H9 (cell line): ENCODE data around the gene APPL2. TPM values are rescaled to one million over a fixed set of nuclear protein-coding genes. Genes with fewer than 3 reads are reported as not detected.

Experiments
- DNase-seq: peaks from one replicate; pipeline ENCODE4 v3.0.0-alpha.2; 2017
- H2AFZ ChIP-seq: one replicate; pipeline ENCODE4 v1.6.1; 2013; ENCODE audit warnings: mild to moderate bottlenecking, low read length, control low read depth, moderate library complexity
- H2AK5ac ChIP-seq: 2 replicates; pipeline ENCODE4 v1.6.1; 2013; ENCODE audit warnings: low read length, control low read depth, mixed read lengths; ENCODE audit not compliant: insufficient read length
- H2BK120ac ChIP-seq: one replicate; pipeline ENCODE4 v1.6.1; 2013; ENCODE audit warnings: low read depth, mild to moderate bottlenecking, low read length, control low read depth, inconsistent platforms; ENCODE audit not compliant: poor library complexity, severe bottlenecking
- H2BK12ac ChIP-seq: 2 replicates; pipeline ENCODE4 v1.6.1; 2013; ENCODE audit warnings: low read length, control low read depth, mixed read lengths, low read depth; ENCODE audit not compliant: insufficient read length
- H2BK15ac ChIP-seq: 2 replicates; pipeline ENCODE4 v1.6.1; 2013; ENCODE audit warnings: low read depth, low read length, control low read depth
- H2BK20ac ChIP-seq: one replicate; pipeline ENCODE4 v1.6.1; 2013; ENCODE audit warnings: low read depth, mild to moderate bottlenecking, low read length, control low read depth, inconsistent platforms; ENCODE audit not compliant: poor library complexity, severe bottlenecking
- H2BK5ac ChIP-seq: 2 replicates; pipeline ENCODE4 v1.6.1; 2013; ENCODE audit warnings: low read length, control low read depth, mixed read lengths; ENCODE audit not compliant: insufficient read length
- H3K14ac ChIP-seq: 2 replicates; pipeline ENCODE4 v1.6.1; 2013; ENCODE audit warnings: low read length, control low read depth; ENCODE audit not compliant: insufficient read depth
- H3K18ac ChIP-seq: 2 replicates; pipeline ENCODE4 v1.6.1; 2013; ENCODE audit warnings: low read depth, mild to moderate bottlenecking, mixed read lengths, low read length, control low read depth; ENCODE audit not compliant: insufficient read length
- H3K23ac ChIP-seq: 2 replicates; pipeline ENCODE4 v1.6.1; 2013; ENCODE audit warnings: low read length, control low read depth, mixed read lengths, low read depth; ENCODE audit not compliant: insufficient read length
- H3K23me2 ChIP-seq: 2 replicates; pipeline ENCODE4 v1.6.1; 2013; ENCODE audit warnings: low read depth, mild to moderate bottlenecking, mixed read lengths, low read length, control low read depth; ENCODE audit not compliant: insufficient read length, poor library complexity, severe bottlenecking
- H3K27ac ChIP-seq: 2 replicates; pipeline ENCODE4 v1.5.1; 2013; ENCODE audit warnings: low read length, control low read depth, mixed read lengths, low read depth; ENCODE audit not compliant: insufficient read length
- H3K27me3 ChIP-seq: 2 replicates; pipeline ENCODE4 v1.6.1; 2013; ENCODE audit warnings: low read length, control low read depth, inconsistent platforms; ENCODE audit not compliant: insufficient read depth
- H3K4ac ChIP-seq: 2 replicates; pipeline ENCODE4 v1.6.1; 2013; ENCODE audit warnings: low read depth, mild to moderate bottlenecking, control low read depth, inconsistent platforms, low read length, moderate library complexity
- H3K4me1 ChIP-seq: 2 replicates; pipeline ENCODE4 v1.6.1; 2013; ENCODE audit warnings: low read length, control low read depth, inconsistent platforms; ENCODE audit not compliant: insufficient read depth
- H3K4me2 ChIP-seq: 2 replicates; pipeline ENCODE4 v1.6.1; 2013; ENCODE audit warnings: low read length, control low read depth, mixed read lengths; ENCODE audit not compliant: insufficient read length, insufficient read depth
- H3K56ac ChIP-seq: 2 replicates; pipeline ENCODE4 v1.6.1; 2013; ENCODE audit warnings: low read depth, mild to moderate bottlenecking, mixed read lengths, low read length, control low read depth; ENCODE audit not compliant: insufficient read length
- H3K79me1 ChIP-seq: 2 replicates; pipeline ENCODE4 v1.6.1; 2013; ENCODE audit warnings: low read depth, mild to moderate bottlenecking, moderate library complexity, low read length, control low read depth, inconsistent platforms; ENCODE audit not compliant: insufficient read depth, poor library complexity, severe bottlenecking
- H3K79me2 ChIP-seq: 2 replicates; pipeline ENCODE4 v1.6.1; 2013; ENCODE audit warnings: low read length, control low read depth, inconsistent platforms; ENCODE audit not compliant: insufficient read depth
- H3K9ac ChIP-seq: 2 replicates; pipeline ENCODE4 v1.6.1; 2013; ENCODE audit warnings: low read length, control low read depth, mixed read lengths; ENCODE audit not compliant: insufficient read length; ENCODE audit errors: extremely low read depth
- H3K9me3 ChIP-seq: one replicate; pipeline ENCODE4 v1.6.1; 2013; ENCODE audit warnings: low read depth, low read length, inconsistent platforms; ENCODE audit not compliant: control insufficient read depth
- H3T11ph ChIP-seq: one replicate; pipeline ENCODE4 v1.6.1; 2013; ENCODE audit warnings: mild to moderate bottlenecking, low read length, control low read depth, inconsistent platforms
- H4K20me1 ChIP-seq: one replicate; pipeline ENCODE4 v1.6.1; 2013; ENCODE audit not compliant: control insufficient read depth, insufficient read length, insufficient read depth
- H4K5ac ChIP-seq: 2 replicates; pipeline ENCODE4 v1.6.1; 2013; ENCODE audit warnings: low read depth, mild to moderate bottlenecking, mixed read lengths, low read length, control low read depth; ENCODE audit not compliant: insufficient read length
- H4K8ac ChIP-seq: replicated peaks from 2 replicates; pipeline ENCODE4 v1.6.1; 2013; ENCODE audit warnings: low read length, control low read depth, mixed read lengths, low read depth; ENCODE audit not compliant: insufficient read length
- H4K91ac ChIP-seq: 2 replicates; pipeline ENCODE4 v1.6.1; 2013; ENCODE audit warnings: low read depth, mild to moderate bottlenecking, moderate library complexity, mixed read lengths, low read length, control low read depth; ENCODE audit not compliant: insufficient read length
- H3K27ac Mint-ChIP-seq, 3 experiments: 2 replicates in 2 of 3; 3 replicates in 1 of 3; pipeline ENCODE4 v1.8.0; 2020 to 2021; ENCODE audit warnings: mixed read lengths in 3 of 3, mild to moderate bottlenecking in 1 of 3, moderate library complexity in 1 of 3
- H3K27me3 Mint-ChIP-seq: 2 replicates; pipeline ENCODE4 v1.8.0; 2021; ENCODE audit warnings: low read depth, mild to moderate bottlenecking, moderate library complexity, mixed read lengths
- H3K36me3 Mint-ChIP-seq, 3 experiments: 2 replicates in 2 of 3; 3 replicates in 1 of 3; pipeline ENCODE4 v1.8.0; 2020 to 2021; ENCODE audit warnings: low read depth in 3 of 3, mixed read lengths in 3 of 3; ENCODE audit not compliant: insufficient read depth in 1 of 3
- H3K4me1 Mint-ChIP-seq, 2 experiments: 2 replicates each; pipeline ENCODE4 v1.8.0; 2020; ENCODE audit warnings: mixed read lengths in 2 of 2
- H3K4me3 Mint-ChIP-seq, 2 experiments: 2 replicates in 1 of 2; 3 replicates in 1 of 2; pipeline ENCODE4 v1.8.0; 2020 to 2021; ENCODE audit warnings: mild to moderate bottlenecking in 2 of 2, mixed read lengths in 2 of 2, moderate library complexity in 1 of 2
- H3K9me3 Mint-ChIP-seq, 2 experiments: 2 replicates in 1 of 2; 3 replicates in 1 of 2; pipeline ENCODE4 v1.8.0; 2020; ENCODE audit warnings: mild to moderate bottlenecking in 2 of 2, mixed read lengths in 2 of 2, moderate library complexity in 1 of 2
- CTCF ChIP-seq: fragments of 200-600 bp; sonication (generic); conservative IDR thresholded peaks from 3 replicates; pipeline ENCODE4 v1.8.0; 2021; ENCODE audit warnings: antibody characterized with exemption, mild to moderate bottlenecking
- WGBS: extraction: QIAGEN DNeasy Blood & Tissue Kit; methylation state at CpG from one replicate; pipeline ENCODE4 v1.1.7; 2013; ENCODE audit warnings: missing lambda C conversion rate, low lambda C conversion rate, mixed read lengths; ENCODE audit not compliant: insufficient read length; ENCODE audit errors: extremely low coverage; 5-methylcytosine and 5-hydroxymethylcytosine counted together
- total RNA-seq: library from RNA; stranded (reverse); gene quantifications from 2 replicates; pipeline ENCODE4 v1.2.1, GENCODE V29; 2021

The APPL2 gene
- total RNA-seq, 1 experiment from 2014 or later = 18.5 TPM

- Histone ChIP-seq H2BK120ac (no peak overlapping the region), H2BK15ac (no peak overlapping the region), H2BK20ac (no peak overlapping the region), H3K9me3 (no peaks in the 10 kb centered on the region), H3K27me3 (no peaks in the 10 kb centered on the region), H3K14ac (no peak overlapping the region), H3K9ac (no peak overlapping the region), H2BK5ac (no peak overlapping the region), H2BK12ac (no peak overlapping the region), H3T11ph (no peak overlapping the region), H4K8ac (no peak overlapping the region), H3K18ac (no peak overlapping the region), H4K91ac (no peak overlapping the region), H3K23ac (no peak overlapping the region), H2AFZ (no peak overlapping the region), H3K79me2 (no peaks in the 10 kb centered on the region), H3K23me2 (no peaks in the 10 kb centered on the region), H3K27ac (no peak overlapping the region), H2AK5ac (no peak overlapping the region), H3K79me1 (no peaks in the 10 kb centered on the region), H4K20me1 (no peaks in the 10 kb centered on the region), H3K4ac (no peak overlapping the region), H4K5ac (no peak overlapping the region), H3K56ac (no peak overlapping the region), H3K4me2 (no peak overlapping the region), H3K4me1 (no peaks in the 10 kb centered on the region)
- WGBS = no CpG with 5 or more reads among the region's 4 CpGs
- H3K36me3 Mint-ChIP-seq = no peaks in the 10 kb centered on the region
- H3K4me3 Mint-ChIP-seq = no peak overlapping the region
- H3K9me3 Mint-ChIP-seq = no peaks in the 10 kb centered on the region
- DNase-seq = no peak
- H3K4me1 Mint-ChIP-seq = no peaks in the 10 kb centered on the region
- no peak overlapping the region; a peak in 1 of 7 replicates for H3K27ac Mint-ChIP-seq
- H3K27me3 Mint-ChIP-seq = peaks cover 6% of the 10 kb centered on the region
- no peak for TF ChIP-seq CTCF
These were observed 28.8 kb upstream of the APPL2 start for GRCh38 chr12:105264771-105265170.
